NCI-H1417 (cell line): ENCODE results near the gene STIM2.
"Not testable (repeated sequence)": the region's sequence is repeated elsewhere in the genome, so short reads cannot be mapped to it uniquely, and the experiment has no call there.

Experiments
- DNase-seq, 3 experiments: peaks; one replicate each; lab custom pipeline; 2025; lab: John Stamatoyannopoulos, UW

The STIM2 gene

DNA sequence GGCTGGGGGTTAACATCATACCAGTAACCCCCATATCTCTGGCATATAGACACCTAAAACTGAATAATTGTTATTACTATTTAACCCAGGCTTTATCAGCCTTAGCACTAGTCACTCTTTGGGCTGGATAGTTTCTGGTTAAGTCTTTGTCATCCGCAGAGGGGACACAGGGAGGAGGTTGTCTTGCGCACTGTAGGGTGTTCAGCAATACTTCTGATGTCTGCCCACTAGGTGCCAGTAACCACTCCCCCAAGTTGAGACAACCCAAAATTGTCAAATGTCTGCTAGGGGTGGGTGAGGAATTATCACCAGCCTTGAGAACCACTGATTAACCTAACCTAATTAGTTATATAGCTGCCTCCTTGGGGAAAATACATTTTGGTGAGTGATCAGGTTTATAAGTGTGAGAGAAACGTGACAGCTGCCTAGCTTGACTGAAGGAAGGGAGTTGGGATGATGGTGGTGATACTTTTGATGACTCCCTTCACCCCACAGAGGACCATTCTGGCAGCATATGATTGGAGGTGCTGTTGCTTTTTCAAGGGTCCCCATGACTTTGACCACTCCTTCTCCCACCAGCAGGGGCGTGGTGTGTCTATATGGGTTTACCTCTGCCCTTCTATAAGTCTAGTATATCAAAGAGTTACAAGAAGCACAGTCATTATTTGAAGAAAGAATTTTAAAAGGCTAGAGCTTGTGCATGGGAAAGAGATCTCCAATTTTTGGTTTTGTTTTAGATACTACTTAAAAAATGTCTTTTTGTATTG is 140.9 kb downstream of the STIM2 start:
- DNase-seq = no peak

DNA sequence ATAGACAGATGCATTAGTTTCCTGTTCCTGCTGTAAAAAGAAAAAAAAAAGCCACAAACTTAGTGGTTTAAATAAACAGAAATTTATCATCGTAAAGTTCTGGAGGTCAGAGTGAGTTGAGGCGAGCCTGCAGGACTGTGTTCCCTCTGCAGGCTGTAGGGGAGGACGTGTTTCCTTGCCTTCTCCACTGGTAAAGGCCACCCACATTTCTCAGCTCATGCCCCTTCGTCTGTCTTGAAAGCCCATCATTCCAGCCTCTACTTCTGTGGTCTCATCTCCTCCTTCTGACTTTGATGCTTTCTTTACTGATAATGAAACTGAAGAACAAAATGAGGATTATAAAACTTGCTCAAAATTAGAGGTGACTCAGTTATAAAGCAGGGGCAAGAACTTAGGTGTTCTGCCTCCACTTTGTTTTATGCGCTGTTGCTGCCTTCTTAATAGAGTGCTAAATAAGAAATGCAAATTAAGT is 143.0 kb downstream of the STIM2 start:
- DNase-seq = no peak

GRCh38 chr4:27005501-27005900 is 144.9 kb downstream of the STIM2 start:
- no peak for DNase-seq

- DNase-seq = no peak
Measured at GRCh38 chr4:27005905-27006590, 145.4 kb downstream of the STIM2 start.

GRCh38 chr4:27006646-27007045 is 146.0 kb downstream of the STIM2 start:
- no peak for DNase-seq

GRCh38 chr4:27007507-27007906 is 146.9 kb downstream of the STIM2 start:
- no peak for DNase-seq

- DNase-seq = no peak
Measured at GRCh38 chr4:27008679-27009078, 148.0 kb downstream of the STIM2 start.

DNA sequence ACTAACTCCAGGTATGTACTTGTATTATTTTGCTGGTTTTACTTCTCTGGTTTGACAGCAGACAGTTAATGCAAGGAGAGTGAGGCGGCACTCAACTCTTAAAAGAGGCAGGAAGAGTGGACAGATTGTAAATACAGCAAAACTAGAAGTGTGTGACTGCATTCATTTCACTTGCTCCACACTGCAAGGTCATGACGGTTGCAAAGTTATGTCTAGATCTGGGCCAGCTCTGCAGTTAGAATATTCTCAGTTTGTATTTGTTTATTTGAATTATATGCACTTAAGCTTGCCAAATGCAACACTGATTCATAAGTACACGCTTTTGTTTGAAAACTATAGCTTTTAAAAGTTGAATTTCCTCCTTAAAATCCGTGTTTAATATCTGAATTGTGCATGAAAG is 148.9 kb downstream of the STIM2 start:
- DNase-seq = no peak

- peak; percentile 28 to 69 (median 63) for DNase-seq
Measured at GRCh38 chr4:27010334-27010940, 149.8 kb downstream of the STIM2 start.

DNA sequence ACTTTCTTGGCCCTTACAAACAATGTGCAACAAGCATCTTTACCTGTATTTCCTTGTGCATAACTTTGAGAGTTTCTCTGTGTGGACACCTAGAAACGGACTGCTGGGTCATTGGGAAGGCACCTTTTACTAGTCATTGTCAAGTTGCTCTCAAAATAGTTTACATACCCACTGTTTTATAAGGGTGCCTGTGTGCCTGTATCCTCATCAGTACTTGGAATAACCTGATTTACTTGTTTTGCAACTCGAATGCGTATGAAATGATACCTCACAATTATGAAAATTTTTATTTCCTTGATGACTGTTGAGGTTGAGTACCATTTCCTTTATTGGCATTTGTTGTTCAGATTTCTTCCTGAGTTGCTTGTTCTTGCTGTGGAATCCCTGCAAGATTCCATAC is 150.8 kb downstream of the STIM2 start:
- DNase-seq = peak in 2 of 3 experiments; percentile 1 to 25

GRCh38 chr4:27013012-27013411 is 152.4 kb downstream of the STIM2 start:
- DNase-seq = no peak

DNA sequence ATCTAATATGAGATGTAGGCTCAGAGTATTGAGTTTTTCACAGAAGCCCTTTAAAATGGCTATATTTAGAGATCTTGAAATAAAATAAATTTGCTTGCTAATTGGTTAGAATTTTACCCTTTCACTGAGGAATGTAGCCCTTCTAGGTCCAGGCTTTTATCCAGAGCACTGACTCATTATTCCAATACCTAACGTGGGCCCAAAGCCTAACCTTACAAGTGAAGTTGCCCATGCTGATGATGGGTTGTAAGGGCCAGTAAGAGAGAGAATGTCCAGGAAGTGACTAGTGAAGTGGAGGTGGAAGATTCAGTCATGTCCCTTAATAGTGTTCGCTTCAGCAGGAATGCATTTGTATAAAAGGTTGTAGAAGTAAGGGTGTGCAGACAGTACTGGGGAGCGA is 155.9 kb downstream of the STIM2 start:
- no peak for DNase-seq

DNA sequence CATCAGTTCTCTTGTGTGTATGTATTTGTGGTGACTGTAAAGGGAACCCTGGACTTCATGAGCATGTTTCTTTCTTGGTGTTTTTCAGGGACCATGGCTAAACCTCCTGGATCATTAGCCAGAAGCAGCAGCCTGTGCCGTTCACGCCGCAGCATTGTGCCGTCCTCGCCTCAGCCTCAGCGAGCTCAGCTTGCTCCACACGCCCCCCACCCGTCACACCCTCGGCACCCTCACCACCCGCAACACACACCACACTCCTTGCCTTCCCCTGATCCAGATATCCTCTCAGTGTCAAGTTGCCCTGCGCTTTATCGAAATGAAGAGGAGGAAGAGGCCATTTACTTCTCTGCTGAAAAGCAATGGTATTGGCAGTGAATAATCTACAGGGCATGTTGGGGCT is 157.0 kb downstream of the STIM2 start:
- no peak for DNase-seq

DNA sequence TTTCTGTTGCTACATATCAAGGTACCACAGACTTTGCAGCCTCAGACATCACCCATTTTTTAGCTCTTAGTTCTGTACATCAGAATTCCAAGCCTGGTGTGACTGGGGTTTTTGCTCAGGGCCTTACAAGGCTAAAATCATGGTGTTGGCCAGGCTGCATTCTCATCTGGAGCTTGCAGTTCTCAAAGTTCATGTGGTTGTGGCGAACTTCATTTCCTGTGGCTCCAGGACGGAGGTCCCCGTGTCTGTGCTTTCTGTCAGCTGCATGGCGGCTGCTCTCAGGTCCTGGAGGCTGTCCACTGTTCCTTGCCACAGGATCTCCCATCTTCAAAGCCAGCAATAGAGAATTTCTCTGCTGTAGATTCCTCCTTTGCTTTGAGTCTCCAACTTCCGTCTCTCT is 157.4 kb downstream of the STIM2 start:
- no peak for DNase-seq

DNA sequence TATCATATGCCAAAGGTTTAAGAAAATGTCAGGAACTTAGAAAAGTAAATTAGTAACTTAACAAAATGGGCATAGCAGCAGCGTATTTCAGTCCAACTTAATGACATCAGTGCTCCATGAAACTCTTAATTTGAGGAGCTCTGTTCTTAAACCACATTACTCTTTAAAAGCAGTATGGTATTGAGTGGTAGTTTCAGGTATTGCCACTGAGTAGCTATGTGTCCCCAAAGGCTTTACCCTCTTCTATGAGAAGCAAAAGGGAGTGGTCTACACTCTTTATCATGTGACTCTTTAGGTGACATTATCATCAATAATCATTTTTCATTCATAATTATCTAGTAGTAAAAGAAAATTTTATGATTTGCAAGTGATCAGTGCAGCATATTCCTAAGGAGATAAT is 158.3 kb downstream of the STIM2 start:
- no peak for DNase-seq

- no peak for DNase-seq
Measured at GRCh38 chr4:27019766-27020165, 159.1 kb downstream of the STIM2 start.

DNA sequence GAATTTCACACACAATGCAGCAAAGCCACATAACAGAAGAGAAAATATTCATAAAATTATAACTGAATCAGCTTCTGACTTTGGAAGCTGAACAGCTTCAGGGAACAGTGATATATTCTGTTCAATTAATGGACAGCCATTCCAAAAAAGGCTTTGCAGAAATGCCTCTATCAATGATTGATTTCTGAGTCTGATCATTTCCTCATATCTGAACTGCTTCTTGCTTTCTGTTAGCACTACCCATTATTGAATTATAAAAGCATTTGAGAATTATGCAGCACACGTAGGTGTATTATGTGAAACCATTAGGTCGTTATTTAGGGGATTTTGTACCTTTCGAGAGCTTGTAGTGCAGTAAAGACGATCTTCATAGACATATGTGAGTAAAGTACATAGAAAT is 159.6 kb downstream of the STIM2 start:
- no peak for DNase-seq

DNA sequence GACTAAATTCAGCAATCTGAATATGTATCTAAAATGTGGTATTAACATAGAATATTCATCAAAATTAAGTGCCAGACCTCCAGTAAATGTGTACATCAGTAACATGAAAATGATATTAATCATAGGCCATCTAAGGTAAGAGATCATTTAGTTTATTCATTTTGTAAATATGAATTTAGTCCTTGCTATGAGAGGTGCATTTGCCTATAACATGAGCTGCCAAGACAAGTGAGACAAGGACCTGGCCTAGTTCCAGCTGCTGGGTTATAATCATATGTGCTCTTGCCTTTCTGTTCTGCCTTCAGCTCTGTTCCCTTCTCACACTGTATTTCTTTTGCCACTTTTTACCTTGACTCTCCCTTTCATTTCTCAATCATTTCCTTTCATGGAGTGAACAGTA is 160.0 kb downstream of the STIM2 start:
- DNase-seq = no peak

DNA sequence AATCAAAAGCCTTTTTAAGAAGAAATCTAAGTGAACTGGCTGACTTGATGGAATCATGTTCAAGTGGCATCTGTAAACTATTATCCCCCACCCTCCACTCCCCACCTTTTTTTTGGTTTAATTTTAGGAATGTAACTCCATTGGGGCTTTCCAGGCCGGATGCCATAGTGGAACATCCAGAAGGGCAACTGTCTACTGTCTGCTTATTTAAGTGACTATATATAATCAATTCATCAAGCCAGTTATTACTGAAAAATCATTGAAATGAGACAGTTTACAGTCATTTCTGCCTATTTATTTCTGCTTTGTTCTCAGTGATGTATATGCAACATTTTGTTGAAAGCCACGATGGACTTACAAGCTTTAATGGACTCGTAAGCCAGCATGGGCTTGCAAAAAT is 162.3 kb downstream of the STIM2 start:
- DNase-seq = no peak

DNA sequence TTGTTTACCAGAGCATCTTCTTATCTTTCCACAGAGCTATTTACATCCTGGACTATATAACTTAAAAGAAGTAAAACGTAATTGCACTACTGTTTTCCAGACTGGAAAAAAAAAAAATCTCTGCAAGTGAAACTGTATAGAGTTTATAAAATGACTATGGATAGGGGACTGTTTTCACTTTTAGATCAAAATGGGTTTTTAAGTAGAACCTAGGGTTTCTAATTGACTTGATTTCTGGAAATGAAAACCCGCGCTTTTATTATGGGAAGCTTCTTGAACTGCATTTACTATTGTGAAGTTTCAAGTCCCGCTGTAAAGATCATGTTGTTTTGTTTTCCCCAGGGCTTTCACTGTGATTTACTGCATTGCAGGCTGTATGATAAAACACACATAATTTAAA is 162.7 kb downstream of the STIM2 start:
- DNase-seq = no peak

DNA sequence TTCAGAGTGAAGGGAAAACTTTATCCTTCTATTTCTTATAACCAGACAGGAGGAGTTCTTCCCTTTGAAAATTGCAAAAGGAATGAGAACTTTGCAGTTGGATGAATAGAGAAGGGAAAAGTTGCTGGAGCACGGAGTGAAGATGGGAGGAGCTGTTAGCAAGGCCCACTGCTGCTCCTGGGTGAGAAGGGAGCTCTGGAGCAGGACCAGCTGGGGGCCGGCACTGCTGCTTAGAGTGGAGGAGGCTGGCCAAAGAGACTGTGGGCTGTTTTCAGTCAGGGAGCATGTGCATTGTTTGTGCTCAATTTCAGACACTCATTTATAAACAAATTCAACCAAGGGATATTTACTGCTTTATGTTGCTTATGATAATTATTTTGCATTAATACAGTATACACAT is 164.2 kb downstream of the STIM2 start:
- DNase-seq = no peak

DNA sequence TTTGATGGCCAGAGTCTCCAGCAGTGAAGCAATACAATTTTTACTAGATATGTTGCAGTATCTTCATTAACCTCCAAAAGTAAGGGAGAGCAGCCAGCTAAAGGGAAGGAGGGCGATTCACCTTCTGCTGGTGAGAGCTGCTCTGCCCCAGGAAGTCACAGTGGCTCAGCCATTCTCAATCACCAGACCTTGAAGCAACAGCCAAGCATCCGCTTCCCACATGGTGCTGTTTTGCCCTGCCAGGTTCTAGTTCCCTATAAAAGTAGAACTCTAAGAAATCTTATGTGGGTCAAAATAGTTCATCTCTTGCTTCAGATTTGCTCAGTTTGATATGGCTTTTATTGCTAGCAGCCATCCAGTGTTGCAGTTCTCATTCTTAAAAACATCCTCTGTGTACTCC is 166.8 kb downstream of the STIM2 start:
- no peak for DNase-seq

GRCh38 chr4:27035127-27035526 is 174.5 kb downstream of the STIM2 start:
- DNase-seq = not testable (repeated sequence)
